ENCODE results near the gene TMPRSS9.

- TF ChIP-seq CTCF (IDR thresholded peaks at IDR 0.05) (no peak), ZFX (IDR thresholded peaks at IDR 0.05; ENCODE audit: borderline replicate concordance) (no peak)
Observed at GRCh38 chr19:2413629-2414028, 53.6 kb downstream of the TMPRSS9 start.

All from 22Rv1 (cell line).